Subcutaneous adipose tissue (tissue), 4 donors: ENCODE data around the gene ACADVL. TPM values are rescaled to one million over a fixed set of nuclear protein-coding genes. Genes with fewer than 3 reads are reported as not detected.

Experiments
- total RNA-seq, 4 donors: library from RNA; depleted of rRNA; stranded (reverse); fragments of >200 nt; gene quantifications; one replicate each; pipeline ENCODE4 v1.1.0, GENCODE V29; 2016
- TF ChIP-seq, protein P1 (sequence below): fragments of 450-650 bp; IDR thresholded peaks from one replicate; pipeline ENCODE4 v1.5.1; 2016; ENCODE audit warnings: low read depth, mild to moderate bottlenecking, control low read depth, antibody characterized with exemption, moderate library complexity

The ACADVL gene
- total RNA-seq, 4 donors from 2014 or later: 533 to 1,103 (median 672) TPM

DNA sequence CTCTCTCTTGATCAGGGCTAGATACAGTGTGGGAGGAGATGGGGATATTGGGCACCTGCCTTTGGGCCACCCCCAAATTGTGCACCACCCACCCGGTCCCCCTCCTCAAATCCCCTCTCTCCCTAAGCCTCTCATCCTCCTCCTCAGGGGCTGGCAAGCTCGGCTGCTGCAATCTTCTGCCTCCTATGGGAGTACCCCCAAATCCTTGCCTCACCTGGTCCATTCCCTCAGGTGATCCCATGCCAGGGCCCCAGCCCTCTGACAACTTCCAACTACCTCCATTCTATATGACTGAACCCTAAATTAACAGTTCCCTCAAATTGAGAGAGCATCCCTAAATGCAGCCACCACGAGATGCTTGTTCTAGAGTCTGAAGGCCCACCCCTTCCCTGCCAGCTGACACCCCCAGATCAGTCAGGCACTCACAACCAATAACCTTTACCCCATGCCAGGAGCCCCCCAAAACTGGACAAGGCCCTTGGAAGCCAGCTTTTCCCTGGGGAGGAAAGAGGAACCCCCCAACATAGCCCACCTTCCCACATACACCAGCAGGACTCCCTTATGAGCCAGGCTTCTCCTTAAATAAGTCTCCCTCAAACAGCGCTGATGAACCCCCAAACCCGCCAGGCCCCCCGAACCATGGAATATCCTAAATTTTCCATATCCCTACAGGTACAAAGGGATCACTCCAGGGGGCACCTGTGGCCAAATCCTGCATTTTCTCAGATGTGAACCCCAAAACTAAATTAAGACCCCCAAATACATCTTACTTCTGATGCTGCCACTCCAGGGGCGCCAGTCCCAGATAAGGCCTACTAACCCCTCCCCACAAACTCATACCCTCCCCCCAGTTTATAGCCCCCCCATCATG, 3.3 kb upstream of the ACADVL start:
- TF ChIP-seq, protein P1, sequence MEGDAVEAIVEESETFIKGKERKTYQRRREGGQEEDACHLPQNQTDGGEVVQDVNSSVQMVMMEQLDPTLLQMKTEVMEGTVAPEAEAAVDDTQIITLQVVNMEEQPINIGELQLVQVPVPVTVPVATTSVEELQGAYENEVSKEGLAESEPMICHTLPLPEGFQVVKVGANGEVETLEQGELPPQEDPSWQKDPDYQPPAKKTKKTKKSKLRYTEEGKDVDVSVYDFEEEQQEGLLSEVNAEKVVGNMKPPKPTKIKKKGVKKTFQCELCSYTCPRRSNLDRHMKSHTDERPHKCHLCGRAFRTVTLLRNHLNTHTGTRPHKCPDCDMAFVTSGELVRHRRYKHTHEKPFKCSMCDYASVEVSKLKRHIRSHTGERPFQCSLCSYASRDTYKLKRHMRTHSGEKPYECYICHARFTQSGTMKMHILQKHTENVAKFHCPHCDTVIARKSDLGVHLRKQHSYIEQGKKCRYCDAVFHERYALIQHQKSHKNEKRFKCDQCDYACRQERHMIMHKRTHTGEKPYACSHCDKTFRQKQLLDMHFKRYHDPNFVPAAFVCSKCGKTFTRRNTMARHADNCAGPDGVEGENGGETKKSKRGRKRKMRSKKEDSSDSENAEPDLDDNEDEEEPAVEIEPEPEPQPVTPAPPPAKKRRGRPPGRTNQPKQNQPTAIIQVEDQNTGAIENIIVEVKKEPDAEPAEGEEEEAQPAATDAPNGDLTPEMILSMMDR: no peak

DNA sequence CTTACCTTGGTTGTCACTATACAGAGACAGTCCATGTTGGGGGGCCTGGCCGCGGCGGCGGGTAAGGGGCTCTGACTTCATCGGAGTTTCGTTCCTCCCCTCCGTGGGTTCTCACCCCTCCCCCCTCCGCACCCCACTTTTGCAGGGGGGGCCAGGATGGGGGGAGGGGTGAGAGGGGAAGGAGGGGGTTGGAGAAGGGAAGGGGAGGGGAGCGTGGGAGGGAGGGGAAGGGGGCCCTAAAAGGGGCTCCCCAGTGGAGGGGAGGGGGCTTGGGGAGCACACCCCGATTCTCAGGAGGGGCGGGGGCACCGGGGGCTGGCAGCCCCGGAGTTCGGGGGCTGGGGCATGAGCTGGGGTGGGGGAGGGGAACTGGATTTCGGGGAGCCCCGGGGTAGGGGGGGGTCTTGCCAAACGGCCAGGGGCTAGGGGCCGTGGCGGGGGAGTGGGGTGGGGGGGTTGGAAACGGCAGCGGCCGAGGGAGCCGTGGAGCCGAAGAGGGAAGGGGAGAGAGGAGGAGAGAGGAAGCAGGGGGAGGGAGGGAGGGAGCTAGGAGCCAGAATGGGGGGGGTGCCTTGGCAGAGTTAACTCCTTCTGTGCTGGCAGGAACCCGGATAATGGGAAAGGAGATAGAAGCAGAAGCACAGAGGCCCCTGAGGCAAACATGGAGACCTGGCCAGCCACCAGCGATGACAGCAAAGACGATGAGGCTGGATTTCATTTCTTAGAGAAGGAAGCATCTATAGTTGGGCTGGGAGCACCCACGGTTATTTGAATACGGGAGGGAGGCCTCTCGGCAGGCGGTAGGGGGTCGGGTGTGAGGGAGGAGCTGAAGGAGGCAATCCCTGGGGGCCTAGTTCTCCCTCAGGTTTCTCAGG, 2.4 kb upstream of the ACADVL start:
- TF ChIP-seq, protein P1: no peak

DNA sequence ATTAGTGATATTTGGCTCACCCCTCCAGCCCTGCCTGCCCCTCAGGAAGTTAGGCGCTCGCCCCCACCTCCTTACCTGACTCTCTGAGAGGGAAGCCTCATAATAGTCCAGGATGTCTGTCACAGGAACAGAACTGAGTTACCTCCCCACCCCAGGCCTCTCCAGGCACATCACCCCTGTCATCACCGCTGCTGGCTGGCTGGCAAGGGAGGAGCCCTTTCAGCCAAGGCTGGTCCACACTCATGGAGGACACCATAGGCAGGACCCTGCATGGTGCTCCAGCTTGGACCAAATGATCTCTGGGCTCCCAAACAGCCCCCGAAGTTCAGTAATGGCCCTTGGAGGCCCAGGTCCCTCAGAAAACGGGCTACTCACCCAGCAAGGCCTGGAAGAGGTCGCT, 1.6 kb upstream of the ACADVL start:
- TF ChIP-seq, protein P1: no peak

DNA sequence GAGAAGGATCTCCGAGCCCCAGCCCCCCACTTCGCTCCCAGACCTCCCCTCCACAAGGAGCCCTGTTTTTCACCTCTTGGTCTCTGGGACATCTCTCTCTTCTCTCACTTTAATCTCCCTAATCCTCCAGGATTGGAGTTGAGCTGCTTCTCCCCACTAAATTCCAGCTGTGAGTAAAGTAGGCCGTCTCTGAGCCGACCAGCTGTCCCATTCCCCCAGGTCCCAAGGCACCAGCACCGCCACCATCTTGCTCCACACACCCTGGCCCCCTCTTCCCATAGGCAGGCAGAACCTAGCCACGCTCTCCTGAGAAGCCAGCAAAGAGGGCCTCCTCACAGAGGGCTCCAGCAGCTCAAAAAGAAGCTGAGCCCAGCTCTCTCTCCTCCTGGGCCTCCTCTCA, 980 bp upstream of the ACADVL start:
- TF ChIP-seq, protein P1: no peak

DNA sequence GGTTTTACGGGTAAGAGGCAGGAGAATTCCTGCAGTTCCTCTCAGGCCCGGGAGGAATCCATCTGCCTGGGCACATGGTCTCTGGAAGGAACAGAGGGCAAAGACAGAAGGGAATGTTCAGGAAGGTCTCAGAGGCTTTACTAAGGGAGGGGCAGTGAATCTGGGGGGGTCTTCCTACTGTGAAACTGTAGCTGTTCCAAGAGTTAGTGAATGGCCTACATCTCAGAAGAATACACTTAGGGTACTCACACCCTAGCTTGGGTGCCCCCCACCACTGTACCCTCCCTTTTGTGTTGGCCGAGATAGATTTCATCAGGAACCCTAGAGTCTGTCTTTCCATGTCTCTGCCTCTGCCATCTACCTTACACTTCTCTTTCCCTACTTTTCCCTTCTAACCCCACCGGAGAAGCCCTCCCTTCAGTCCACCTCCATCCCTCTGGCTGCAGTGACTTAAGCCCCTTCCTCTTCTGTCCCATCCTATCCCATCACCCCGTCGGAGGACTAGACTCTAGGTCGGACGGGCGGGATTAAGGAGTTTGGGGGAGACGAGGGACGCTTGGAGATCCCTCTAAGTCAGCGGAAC, 418 bp upstream of the ACADVL start:
- TF ChIP-seq, protein P1: no peak

DNA sequence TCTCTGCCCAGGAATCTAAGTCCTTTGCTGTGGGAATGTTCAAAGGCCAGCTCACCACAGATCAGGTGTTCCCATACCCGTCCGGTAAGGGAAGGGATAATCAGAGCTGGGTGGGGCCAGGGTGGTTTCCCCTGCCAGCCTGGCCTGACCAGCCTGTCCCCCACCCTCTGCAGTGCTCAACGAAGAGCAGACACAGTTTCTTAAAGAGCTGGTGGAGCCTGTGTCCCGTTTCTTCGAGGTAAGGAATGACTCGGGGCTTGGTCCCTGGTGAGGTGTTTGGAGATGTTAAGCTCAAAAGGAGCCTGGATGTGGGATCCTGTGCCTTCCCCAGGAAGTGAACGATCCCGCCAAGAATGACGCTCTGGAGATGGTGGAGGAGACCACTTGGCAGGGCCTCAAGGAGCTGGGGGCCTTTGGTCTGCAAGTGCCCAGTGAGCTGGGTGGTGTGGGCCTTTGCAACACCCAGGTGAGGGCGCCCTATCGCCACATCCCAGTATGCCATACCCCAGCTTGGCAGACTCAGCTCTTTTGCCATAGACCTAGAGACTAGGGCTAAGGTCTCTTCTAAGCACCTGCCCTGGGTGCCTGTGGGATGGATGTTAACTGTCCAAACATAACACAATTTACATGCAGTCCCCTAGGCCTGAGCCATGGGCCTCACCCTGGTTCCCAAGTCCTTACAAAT, 997 bp downstream of the ACADVL start:
- TF ChIP-seq, protein P1: no peak
